Peyer's patch (tissue), 4 donors: ENCODE measurements around the gene PRSS56. TPM values are rescaled to one million over a fixed set of nuclear protein-coding genes. Genes with fewer than 3 reads are reported as not detected.

Experiments
- DNase-seq, 3 donors: peaks; one replicate each; pipeline ENCODE4 v3.0.0-alpha.2; 2017 to 2019
- H3K27ac ChIP-seq, 4 donors: fragments of 200-600 bp; sonication (generic); one replicate each; pipeline ENCODE4 v1.5.1; 2016 to 2019
- H3K27me3 ChIP-seq, 2 donors: fragments of 200-600 bp; sonication (generic); one replicate each; pipeline ENCODE4 v1.5.1; 2019
- H3K36me3 ChIP-seq, 3 donors: fragments of 200-600 bp; sonication (generic); one replicate each; pipeline ENCODE4 v1.5.1; 2016 to 2019
- H3K4me1 ChIP-seq, 4 donors: fragments of 200-600 bp; sonication (generic); one replicate each; pipeline ENCODE4 v1.5.1; 2016 to 2019
- H3K4me3 ChIP-seq, 4 donors: fragments of 200-600 bp; sonication (generic); 1 replicate in 3 of 4; 2 replicates in 1 of 4; pipeline ENCODE4 v1.5.1; 2016 to 2019; ENCODE audit warnings: mild to moderate bottlenecking in 1 of 4
- H3K9me3 ChIP-seq, 4 donors: fragments of 200-600 bp; sonication (generic); one replicate each; pipeline ENCODE4 v1.5.1; 2016 to 2019; ENCODE audit warnings: mild to moderate bottlenecking in 1 of 4
- CTCF ChIP-seq, 6 experiments: fragments of 450-650 bp in 4 of 6; fragments of 200-600 bp in 2 of 6; sonication (generic) in 1 of 6; IDR thresholded peaks; one replicate each; pipeline ENCODE4 v1.5.1; 2017 to 2019; ENCODE audit warnings: antibody characterized with exemption in 6 of 6, mild to moderate bottlenecking in 3 of 6, moderate library complexity in 1 of 6
- POLR2A ChIP-seq, 2 donors: fragments of 450-650 bp; IDR thresholded peaks; one replicate each; pipeline ENCODE4 v1.5.1; 2017; ENCODE audit warnings: antibody characterized with exemption in 2 of 2, mild to moderate bottlenecking in 2 of 2, moderate library complexity in 2 of 2
- total RNA-seq, 4 donors: library from RNA; depleted of rRNA; stranded (reverse); fragments of >200 nt; gene quantifications; one replicate each; pipeline ENCODE4 v1.1.0, GENCODE V29; 2016

The PRSS56 gene
- total RNA-seq, 4 donors from 2014 or later, result not detected

DNA sequence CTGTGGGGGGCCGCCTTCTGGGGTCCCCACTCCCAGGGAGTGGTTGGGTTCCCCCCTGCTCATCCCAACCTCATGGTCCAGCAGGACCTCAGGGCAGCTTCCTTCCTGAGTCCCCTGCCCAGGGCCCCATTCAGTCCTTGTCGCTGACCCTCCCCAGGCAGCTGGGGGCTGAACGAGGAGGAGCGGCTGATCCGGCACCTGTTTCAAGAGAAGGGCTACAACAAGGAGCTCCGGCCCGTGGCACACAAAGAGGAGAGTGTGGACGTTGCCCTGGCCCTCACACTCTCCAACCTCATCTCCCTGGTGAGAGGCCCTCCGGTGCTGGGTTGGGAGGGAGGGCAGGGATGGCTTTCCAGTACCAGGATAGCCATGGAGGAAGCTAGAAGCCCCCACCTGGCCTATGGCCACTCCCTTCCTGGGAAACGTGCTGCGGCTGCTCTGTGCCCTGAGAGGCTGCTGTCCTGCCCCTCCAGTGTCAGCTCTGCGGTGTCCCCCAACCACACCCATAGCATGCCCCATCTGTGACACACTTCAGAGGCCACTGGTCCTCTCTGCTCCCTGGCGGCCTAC lies 6.3 kb downstream of the PRSS56 start:
- Histone ChIP-seq H3K4me3 (no peak overlapping the region), H3K9me3 (no peaks in the 10 kb centered on the region), H3K27me3 (peaks cover 0 to 27% of the 10 kb centered on the region in 2 donors), H3K4me1 (peaks cover 0 to 25% (median 16%) of the 10 kb centered on the region in 4 donors), H3K27ac (no peak overlapping the region), H3K36me3 (no peaks in the 10 kb centered on the region)
- TF ChIP-seq CTCF (IDR thresholded peaks at IDR 0.05) (no peak), POLR2A (IDR thresholded peaks at IDR 0.05) (no peak)
- DNase-seq, result no peak

GRCh38 chr2:232527905-232528470 lies 7.8 kb downstream of the PRSS56 start:
- no peak for DNase-seq
- H3K9me3 ChIP-seq, result no peaks in the 10 kb centered on the region
- no peak for TF ChIP-seq CTCF (IDR thresholded peaks at IDR 0.05)
- TF ChIP-seq POLR2A (IDR thresholded peaks at IDR 0.05), result no peak
- H3K27ac ChIP-seq, result no peak overlapping the region
- H3K4me3 ChIP-seq, result no peak overlapping the region
- peaks cover 0 to 12% (median 6%) of the 10 kb centered on the region in 4 donors for H3K4me1 ChIP-seq
- H3K36me3 ChIP-seq, result no peaks in the 10 kb centered on the region
- H3K27me3 ChIP-seq, result peaks cover 0 to 18% of the 10 kb centered on the region in 2 donors

- H3K36me3 ChIP-seq, result no peaks in the 10 kb centered on the region
These were observed 8.7 kb downstream of the PRSS56 start for GRCh38 chr2:232528746-232529460.

DNA sequence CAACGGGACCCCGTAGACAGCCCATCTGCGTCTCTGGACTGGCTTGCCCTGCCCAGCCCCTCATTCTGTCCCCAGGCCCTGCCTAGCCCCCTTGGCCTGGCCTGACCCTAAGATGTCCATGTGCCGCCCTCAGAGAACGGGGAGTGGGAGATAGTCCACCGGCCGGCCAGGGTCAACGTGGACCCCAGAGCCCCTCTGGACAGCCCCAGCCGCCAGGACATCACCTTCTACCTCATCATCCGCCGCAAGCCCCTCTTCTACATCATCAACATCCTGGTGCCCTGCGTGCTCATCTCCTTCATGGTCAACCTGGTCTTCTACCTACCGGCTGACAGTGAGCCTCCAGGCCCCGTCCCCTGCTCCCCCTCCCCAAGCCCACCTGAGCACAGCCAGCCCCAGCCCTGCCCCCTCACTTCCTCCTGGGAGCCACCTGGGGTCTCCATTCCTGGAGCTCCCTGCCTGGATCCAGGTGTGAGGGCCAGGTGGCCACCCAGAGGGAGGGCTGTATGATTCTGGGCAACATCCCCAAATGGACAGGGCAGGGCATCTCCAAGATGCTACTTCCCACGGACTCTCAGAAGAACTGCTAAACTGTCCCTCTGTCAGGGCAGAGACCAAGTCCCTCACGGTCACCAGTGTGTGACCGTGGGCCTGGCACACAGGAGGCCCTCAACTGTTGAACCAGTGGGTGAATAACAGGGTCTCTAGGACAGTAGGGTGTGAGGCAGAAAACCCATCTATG lies 9.8 kb downstream of the PRSS56 start:
- no peaks in the 10 kb centered on the region for H3K27me3 ChIP-seq
- no peak overlapping the region for H3K27ac ChIP-seq
- no peak overlapping the region for H3K4me3 ChIP-seq
- H3K9me3 ChIP-seq, result no peaks in the 10 kb centered on the region
- TF ChIP-seq CTCF (IDR thresholded peaks at IDR 0.05) (no peak), POLR2A (IDR thresholded peaks at IDR 0.05) (no peak)
- H3K36me3 ChIP-seq, result no peaks in the 10 kb centered on the region
- no peaks in the 10 kb centered on the region for H3K4me1 ChIP-seq
- peak in 1 of 3 donors; percentile 37 for DNase-seq

More at GRCh38 chr2:232528746-232529460, 8.7 kb downstream of the PRSS56 start:
- TF ChIP-seq POLR2A (IDR thresholded peaks at IDR 0.05) (no peak), CTCF (IDR thresholded peaks at IDR 0.05) (no peak)
- Histone ChIP-seq H3K9me3 (no peaks in the 10 kb centered on the region), H3K4me1 (peaks cover 0 to 6% (median 2%) of the 10 kb centered on the region in 4 donors), H3K4me3 (no peak overlapping the region), H3K27ac (no peak overlapping the region), H3K27me3 (peaks cover 0 to 9% of the 10 kb centered on the region in 2 donors)
- peak in 1 of 3 donors; percentile 37 for DNase-seq

GRCh38 chr2:232530626-232531260 lies 10.6 kb downstream of the PRSS56 start:
- Histone ChIP-seq H3K9me3 (peaks cover 0 to 2% (median 0%) of the 10 kb centered on the region in 4 donors), H3K27ac (no peak overlapping the region), H3K27me3 (no peaks in the 10 kb centered on the region), H3K36me3 (no peaks in the 10 kb centered on the region), H3K4me1 (no peaks in the 10 kb centered on the region), H3K4me3 (no peak overlapping the region)
- peak in 1 of 3 donors; percentile 19 for DNase-seq
- TF ChIP-seq CTCF (IDR thresholded peaks at IDR 0.05), result no peak
- no peak for TF ChIP-seq POLR2A (IDR thresholded peaks at IDR 0.05)
